ENCODE results near the gene PCDH9.

- TF ChIP-seq USF1 (IDR thresholded peaks at IDR 0.05; ENCODE audit: borderline replicate concordance, low read depth) (no peak), EZH2phosphoT487 (IDR thresholded peaks at IDR 0.05; ENCODE audit: borderline replicate concordance, low read depth) (no peak), CTCF (IDR thresholded peaks at IDR 0.05) (no peak), POLR2AphosphoS5 (IDR thresholded peaks at IDR 0.05; ENCODE audit: low read depth, low read length) (no peak), FOXJ3 (CRISPR knock-in tag; IDR thresholded peaks at IDR 0.05) (no peak), TCF12 (IDR thresholded peaks at IDR 0.05) (no peak), ZBTB33 (IDR thresholded peaks at IDR 0.05; ENCODE audit: borderline replicate concordance, low read depth) (no peak), FOXM1 (IDR thresholded peaks at IDR 0.05; ENCODE audit: low read depth) (no peak), RFX5 (IDR thresholded peaks at IDR 0.05; ENCODE audit: low read length) (no peak)
These were observed 73.4 kb downstream of the PCDH9 start for GRCh38 chr13:67156723-67157060.

All from SK-N-SH (cell line).